Nephron progenitor cell (in vitro differentiated cells): ENCODE results near the gene FAM32A.
A peak's percentile ranks its signal among the peaks of the same experiment; 100 is the strongest.

Experiments used
- DNase-seq: peaks from one replicate; pipeline ENCODE4 v3.0.0; 2021
- H3K27ac Mint-ChIP-seq: 2 replicates; pipeline ENCODE4 v1.8.0; 2021; ENCODE audit warnings: mild to moderate bottlenecking, moderate library complexity, mixed read lengths
- H3K27me3 Mint-ChIP-seq: 2 replicates; pipeline ENCODE4 v1.8.0; 2021; ENCODE audit warnings: mild to moderate bottlenecking, low read depth, mixed read lengths; ENCODE audit not compliant: poor library complexity
- H3K36me3 Mint-ChIP-seq: 2 replicates; pipeline ENCODE4 v1.8.0; 2021; ENCODE audit warnings: low read depth, mixed read lengths
- H3K4me1 Mint-ChIP-seq: 2 replicates; pipeline ENCODE4 v1.8.0; 2021; ENCODE audit warnings: mixed read lengths
- H3K4me3 Mint-ChIP-seq: 2 replicates; pipeline ENCODE4 v1.8.0; 2021; ENCODE audit warnings: mild to moderate bottlenecking, moderate library complexity, mixed read lengths
- H3K9me3 Mint-ChIP-seq: 2 replicates; pipeline ENCODE4 v1.8.0; 2021; ENCODE audit warnings: mild to moderate bottlenecking, moderate library complexity, mixed read lengths
- CTCF ChIP-seq: fragments of 200-600 bp; sonication (generic); IDR thresholded peaks from 2 replicates; pipeline ENCODE4 v1.5.0; 2021; ENCODE audit warnings: antibody characterized with exemption

Gene FAM32A

GRCh38 chr19:16218851-16219250 lies 33.6 kb downstream of the FAM32A start:
- peaks cover 80% of the 10 kb centered on the region for H3K36me3 Mint-ChIP-seq
- no peak overlapping the region for H3K4me3 Mint-ChIP-seq
- H3K27me3 Mint-ChIP-seq: peaks cover 3% of the 10 kb centered on the region
- no peak for TF ChIP-seq CTCF
- H3K27ac Mint-ChIP-seq: no peak overlapping the region
- H3K9me3 Mint-ChIP-seq: peaks cover 42% of the 10 kb centered on the region
- no peaks in the 10 kb centered on the region for H3K4me1 Mint-ChIP-seq
- no peak for DNase-seq

DNA sequence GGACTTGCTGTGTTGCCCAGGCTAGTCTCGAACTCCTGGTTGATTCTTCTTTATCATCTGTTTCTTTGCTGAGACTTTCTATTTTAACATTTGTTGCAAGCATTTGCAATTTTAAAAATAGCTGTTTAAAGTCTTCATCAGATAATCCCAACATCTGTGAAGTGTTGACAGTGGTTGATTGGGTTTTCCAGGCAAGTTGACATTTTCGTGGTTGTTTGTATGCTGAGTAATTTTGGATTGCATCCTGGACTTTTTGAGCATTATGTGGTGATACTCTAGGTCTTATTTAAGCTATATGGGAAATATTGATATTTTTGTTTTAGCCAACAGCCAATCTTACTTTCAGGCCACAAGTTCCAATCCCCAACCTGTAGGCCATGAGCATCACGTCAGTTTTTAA lies 37.6 kb downstream of the FAM32A start:
- no peak overlapping the region for H3K4me3 Mint-ChIP-seq
- peaks cover 39% of the 10 kb centered on the region for H3K9me3 Mint-ChIP-seq

GRCh38 chr19:16223746-16224145 lies 38.5 kb downstream of the FAM32A start:
- H3K9me3 Mint-ChIP-seq: peaks cover 38% of the 10 kb centered on the region
- peaks cover 52% of the 10 kb centered on the region for H3K36me3 Mint-ChIP-seq
- no peak overlapping the region for H3K4me3 Mint-ChIP-seq
- DNase-seq: no peak
- H3K27ac Mint-ChIP-seq: peak overlapping the region; percentile 48
- TF ChIP-seq CTCF: no peak
- H3K27me3 Mint-ChIP-seq: peaks cover 3% of the 10 kb centered on the region
- H3K4me1 Mint-ChIP-seq: no peaks in the 10 kb centered on the region

More for the DNA sequence above, 37.6 kb downstream of the FAM32A start:
- Mint-ChIP-seq H3K27ac (no peak overlapping the region), H3K36me3 (peaks cover 58% of the 10 kb centered on the region), H3K4me1 (no peaks in the 10 kb centered on the region), H3K27me3 (peaks cover 3% of the 10 kb centered on the region)
- no peak for TF ChIP-seq CTCF
- DNase-seq: no peak

DNA sequence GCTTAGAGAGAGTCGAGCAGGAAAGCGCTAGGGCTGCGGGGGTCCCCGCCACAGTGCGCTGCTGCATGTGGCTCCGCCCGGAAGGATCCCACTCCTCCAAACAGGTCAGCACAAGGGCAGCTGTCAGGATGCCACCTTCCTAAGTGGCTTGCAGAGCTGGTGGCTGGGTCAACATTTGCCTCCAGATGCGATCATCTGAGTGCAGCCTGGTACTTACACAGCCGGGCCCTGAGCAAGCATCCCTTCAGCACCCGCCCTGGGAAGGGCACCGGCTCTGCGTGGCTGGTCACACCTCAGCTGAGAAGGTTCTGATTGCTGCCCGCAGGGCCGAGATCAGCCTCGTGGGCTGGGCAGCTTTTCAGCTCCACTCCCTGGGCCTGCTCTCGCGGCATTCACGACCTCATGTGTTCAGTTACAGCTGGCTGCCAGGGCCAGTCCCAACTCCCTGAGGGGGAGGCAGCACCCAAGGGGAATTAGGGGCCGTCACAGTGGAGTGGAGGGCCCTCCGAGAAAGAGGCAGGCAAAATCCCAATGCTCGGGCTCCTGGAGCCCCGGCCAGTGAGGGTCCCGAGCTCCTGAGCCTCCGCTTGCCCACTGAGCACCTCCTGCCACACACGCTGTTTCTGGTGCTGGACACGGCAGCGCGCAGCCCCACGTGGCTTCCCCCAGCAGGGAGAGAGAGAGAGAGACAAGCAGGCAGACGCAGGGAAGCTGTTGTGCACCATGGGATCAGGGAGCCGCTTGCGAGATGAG lies 39.3 kb downstream of the FAM32A start:
- Mint-ChIP-seq H3K9me3 (peaks cover 32% of the 10 kb centered on the region), H3K27ac (peak overlapping the region; percentile 48), H3K27me3 (peaks cover 3% of the 10 kb centered on the region), H3K36me3 (peaks cover 48% of the 10 kb centered on the region), H3K4me3 (no peak overlapping the region), H3K4me1 (no peaks in the 10 kb centered on the region)
- no peak for DNase-seq
- no peak for TF ChIP-seq CTCF

- Mint-ChIP-seq H3K36me3 (peaks cover 44% of the 10 kb centered on the region), H3K27ac (peak overlapping the region; percentile 83), H3K4me3 (no peak overlapping the region), H3K4me1 (no peaks in the 10 kb centered on the region), H3K9me3 (peaks cover 21% of the 10 kb centered on the region), H3K27me3 (no peaks in the 10 kb centered on the region)
- no peak for DNase-seq
- TF ChIP-seq CTCF: no peak
These were observed 40.3 kb downstream of the FAM32A start for GRCh38 chr19:16225279-16226183.
